Tibial nerve (tissue), 4 donors: ENCODE data around the gene NCSTN.

Experiments
- EP300 ChIP-seq, 2 donors: sonication (generic); formaldehyde crosslinking; IDR thresholded peaks; one replicate each; pipeline ENCODE4 v1.6.1; 2017; ENCODE audit warnings: antibody characterized with exemption in 2 of 2, mild to moderate bottlenecking in 1 of 2
- POLR2A ChIP-seq, 2 donors: fragments of 450-650 bp; IDR thresholded peaks; one replicate each; pipeline ENCODE4 v1.6.1; 2017; ENCODE audit warnings: antibody characterized with exemption in 2 of 2, mild to moderate bottlenecking in 2 of 2, moderate library complexity in 2 of 2
- TF ChIP-seq, protein P1 (sequence below), 5 experiments: fragments of 200-600 bp in 3 of 5; fragments of 450-650 bp in 2 of 5; sonication (generic) in 3 of 5; IDR thresholded peaks; one replicate each; pipeline ENCODE4 v1.5.1; 2016 to 2019; ENCODE audit warnings: antibody characterized with exemption in 5 of 5, mild to moderate bottlenecking in 3 of 5, moderate library complexity in 2 of 5

DNA sequence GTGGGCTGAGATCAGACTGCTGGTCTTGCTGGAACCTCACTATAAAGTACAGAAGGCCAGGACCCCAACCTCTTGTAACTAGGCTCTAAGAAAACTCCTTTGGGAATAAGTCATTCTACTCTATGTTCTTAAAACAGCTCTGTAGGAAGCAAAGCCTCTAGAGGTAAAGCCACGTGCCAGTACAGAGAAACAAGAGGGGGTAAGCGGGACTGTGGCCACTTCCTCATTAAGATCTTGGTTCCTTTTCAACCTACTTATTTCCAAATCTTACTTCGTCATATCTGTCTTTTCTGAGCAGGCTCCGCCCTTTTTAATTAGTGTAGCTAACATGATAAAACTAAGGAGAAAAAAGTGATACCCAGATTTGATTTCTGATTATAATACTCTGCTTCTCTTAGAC, 3.8 kb downstream of the NCSTN start:
- TF ChIP-seq, protein P1, sequence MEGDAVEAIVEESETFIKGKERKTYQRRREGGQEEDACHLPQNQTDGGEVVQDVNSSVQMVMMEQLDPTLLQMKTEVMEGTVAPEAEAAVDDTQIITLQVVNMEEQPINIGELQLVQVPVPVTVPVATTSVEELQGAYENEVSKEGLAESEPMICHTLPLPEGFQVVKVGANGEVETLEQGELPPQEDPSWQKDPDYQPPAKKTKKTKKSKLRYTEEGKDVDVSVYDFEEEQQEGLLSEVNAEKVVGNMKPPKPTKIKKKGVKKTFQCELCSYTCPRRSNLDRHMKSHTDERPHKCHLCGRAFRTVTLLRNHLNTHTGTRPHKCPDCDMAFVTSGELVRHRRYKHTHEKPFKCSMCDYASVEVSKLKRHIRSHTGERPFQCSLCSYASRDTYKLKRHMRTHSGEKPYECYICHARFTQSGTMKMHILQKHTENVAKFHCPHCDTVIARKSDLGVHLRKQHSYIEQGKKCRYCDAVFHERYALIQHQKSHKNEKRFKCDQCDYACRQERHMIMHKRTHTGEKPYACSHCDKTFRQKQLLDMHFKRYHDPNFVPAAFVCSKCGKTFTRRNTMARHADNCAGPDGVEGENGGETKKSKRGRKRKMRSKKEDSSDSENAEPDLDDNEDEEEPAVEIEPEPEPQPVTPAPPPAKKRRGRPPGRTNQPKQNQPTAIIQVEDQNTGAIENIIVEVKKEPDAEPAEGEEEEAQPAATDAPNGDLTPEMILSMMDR (IDR thresholded peaks at IDR 0.05): no peak
- TF ChIP-seq EP300 (IDR thresholded peaks at IDR 0.05) (no peak), POLR2A (IDR thresholded peaks at IDR 0.05) (no peak)
